Measurements from ENCODE around the gene PARD3.
"Not testable (repeated sequence)": the region's sequence is repeated elsewhere in the genome, so short reads cannot be mapped to it uniquely, and the experiment has no call there.

Gene PARD3

GRCh38 chr10:34751272-34751671 lies 63.8 kb downstream of the PARD3 start:
- H3K4me3 ChIP-seq (ENCODE audit: low read depth, low read length): no peak overlapping the region
- no peak for TF ChIP-seq CTCF (IDR thresholded peaks at IDR 0.05; ENCODE audit: low read depth, low read length)
- no peak for DNase-seq (ENCODE audit: low read depth, low spot score)
- in situ Hi-C loops (cut with HindIII; ENCODE audit: low sequenced_read_pairs): no loop called here

GRCh38 chr10:34750795-34751194 lies 64.3 kb downstream of the PARD3 start:
- H3K4me3 ChIP-seq (ENCODE audit: low read depth, low read length); in situ Hi-C loops (cut with HindIII; ENCODE audit: low sequenced_read_pairs): not testable (repeated sequence)

GRCh38 chr10:34748767-34749166 lies 66.3 kb downstream of the PARD3 start:
- no peak overlapping the region for H3K4me3 ChIP-seq (ENCODE audit: low read depth, low read length)
- TF ChIP-seq CTCF (IDR thresholded peaks at IDR 0.05; ENCODE audit: low read depth, low read length): no peak
- in situ Hi-C loops (cut with HindIII; ENCODE audit: low sequenced_read_pairs): no loop called here
- no peak for DNase-seq (ENCODE audit: low read depth, low spot score)

More at GRCh38 chr10:34750795-34751194, 64.3 kb downstream of the PARD3 start:
- not testable (repeated sequence) for DNase-seq (ENCODE audit: low read depth, low spot score)

- no peak overlapping the region for H3K4me3 ChIP-seq (ENCODE audit: low read depth, low read length)
- DNase-seq (ENCODE audit: low read depth, low spot score): no peak
- no peak for TF ChIP-seq CTCF (IDR thresholded peaks at IDR 0.05; ENCODE audit: low read depth, low read length)
- in situ Hi-C loops (cut with HindIII; ENCODE audit: low sequenced_read_pairs): no loop called here
These were observed 66.7 kb downstream of the PARD3 start for GRCh38 chr10:34748357-34748756.

GRCh38 chr10:34746094-34746493 lies 69.0 kb downstream of the PARD3 start:
- no peak for DNase-seq (ENCODE audit: low read depth, low spot score)
- in situ Hi-C loops (cut with HindIII; ENCODE audit: low sequenced_read_pairs): no loop called here
- H3K4me3 ChIP-seq (ENCODE audit: low read depth, low read length): no peak overlapping the region
- TF ChIP-seq CTCF (IDR thresholded peaks at IDR 0.05; ENCODE audit: low read depth, low read length): no peak

- DNase-seq (ENCODE audit: low read depth, low spot score): no peak
- in situ Hi-C loops (cut with HindIII; ENCODE audit: low sequenced_read_pairs): no loop called here
- TF ChIP-seq CTCF (IDR thresholded peaks at IDR 0.05; ENCODE audit: low read depth, low read length): no peak
- H3K4me3 ChIP-seq (ENCODE audit: low read depth, low read length): no peak overlapping the region
These were observed 69.9 kb downstream of the PARD3 start for GRCh38 chr10:34745244-34745643.

- in situ Hi-C loops (cut with HindIII; ENCODE audit: low sequenced_read_pairs): no loop called here
- TF ChIP-seq CTCF (IDR thresholded peaks at IDR 0.05; ENCODE audit: low read depth, low read length): no peak
- no peak overlapping the region for H3K4me3 ChIP-seq (ENCODE audit: low read depth, low read length)
- DNase-seq (ENCODE audit: low read depth, low spot score): no peak
These were observed 70.5 kb downstream of the PARD3 start for GRCh38 chr10:34744590-34744989.
